ENCODE data around the gene MLH3. TPM values are rescaled to one million over a fixed set of nuclear protein-coding genes. Genes with fewer than 3 reads are reported as not detected.
A peak's percentile ranks its signal among the peaks of the same experiment; 100 is the strongest.

Gene MLH3
- total RNA-seq, 8 experiments from 2014 or later = 12.2 to 37.4 (median 21.3) TPM

DNA sequence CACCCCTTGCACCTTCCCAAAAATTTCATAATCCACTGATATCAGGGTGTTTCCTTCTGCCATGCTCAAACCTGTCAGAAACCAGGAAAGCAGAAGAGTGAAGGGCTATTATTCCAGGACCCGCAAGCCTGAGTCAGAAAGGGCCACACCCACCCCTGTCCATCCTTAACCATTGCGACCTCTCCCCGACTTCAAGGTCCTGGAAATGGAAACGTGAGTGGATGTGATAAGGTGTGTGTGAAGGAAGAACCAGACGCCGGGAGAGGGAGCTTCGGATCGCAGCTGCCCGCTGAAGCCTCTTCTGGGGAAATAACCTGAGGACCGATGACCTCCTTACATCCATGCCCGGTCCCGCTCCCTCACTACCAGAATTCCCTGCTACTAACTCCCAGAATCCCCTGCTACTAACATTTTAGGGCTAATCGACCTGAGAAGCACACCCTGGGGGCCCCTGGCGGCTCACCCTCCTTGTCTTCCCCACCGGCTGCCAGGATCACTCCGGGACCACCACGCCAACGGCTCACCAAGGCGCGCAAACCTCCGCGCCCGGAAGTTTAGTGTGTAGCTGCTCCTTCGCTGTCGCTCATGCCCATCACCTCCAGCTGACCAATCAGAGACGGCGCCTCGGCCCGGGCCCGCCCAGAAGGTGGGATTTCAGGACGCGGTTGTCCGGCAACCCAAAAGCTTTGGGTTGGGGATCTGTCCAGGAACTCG, 12.4 kb upstream of the MLH3 start, which contains the start of gene ACYP1:
TSS of gene ACYP1 (minus strand) at position 534 of the 714 bp plus-strand sequence. CDS start at position 63, 471 bp downstream.
- peak; percentile 89 to 99 (median 98) for ATAC-seq (replicated peaks in 6 of 8)
- peak within 1 kb of the TSS; percentile 12 to 54 for H3K27ac ChIP-seq
- in situ Hi-C loops (cut with MboI; ENCODE audit: low pct_unique_long_range_greater_than_20kb in 2 of 9, low sequenced_read_pairs in 9 of 9, unreplicated experiment in 9 of 9) = no loop called here

DNA sequence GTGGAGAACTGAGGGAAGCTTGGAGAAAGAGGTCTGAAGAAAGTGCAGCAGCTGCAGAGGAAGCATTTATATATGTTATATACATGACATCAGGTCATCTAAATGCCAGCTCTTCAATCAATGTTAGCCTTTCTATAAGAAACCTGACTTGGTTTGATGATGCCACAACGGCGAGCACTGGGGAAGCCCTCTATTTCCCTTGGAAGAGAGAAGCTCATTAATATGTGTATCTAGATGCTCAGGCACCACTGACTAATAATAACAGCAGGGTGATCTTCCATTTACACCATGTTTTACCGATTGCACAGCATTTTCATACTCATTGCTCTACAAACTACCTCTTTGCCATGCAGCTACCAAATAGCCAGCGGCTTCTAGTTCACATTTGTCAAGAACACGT, 11.7 kb upstream of the MLH3 start:
- H3K4me1 ChIP-seq (replicated peaks in 1 of 2) = peaks cover 0 to 7% of the 10 kb centered on the region in 2 donors
- peak overlapping the region; percentile 59 to 87 (median 66) for H3K4me3 ChIP-seq
- WGBS, 10 experiments = 0 to 17% (median 14%) methylated on average over 1 to 5 of the region's 5 CpGs; no CpG with 5 or more reads in 1 of the 10 experiments
- H3K27ac ChIP-seq = no peak overlapping the region
- no peak for ATAC-seq (replicated peaks in 6 of 8)
- in situ Hi-C loops (cut with MboI; ENCODE audit: low pct_unique_long_range_greater_than_20kb in 2 of 9, low sequenced_read_pairs in 9 of 9, unreplicated experiment in 9 of 9) = no loop called here

More for the DNA sequence above, 12.4 kb upstream of the MLH3 start, which contains the start of gene ACYP1:
- WGBS, 10 experiments = 0 to 2% (median 0%) methylated on average over 1 to 14 of the region's 34 CpGs; no CpG with 5 or more reads in 3 of the 10 experiments
- Histone ChIP-seq H3K4me3 (peak within 1 kb of the TSS; percentile 59 to 87 (median 66)), H3K4me1 (replicated peaks in 1 of 2) (peaks cover 0 to 13% of the 10 kb centered on the region in 2 donors)

DNA sequence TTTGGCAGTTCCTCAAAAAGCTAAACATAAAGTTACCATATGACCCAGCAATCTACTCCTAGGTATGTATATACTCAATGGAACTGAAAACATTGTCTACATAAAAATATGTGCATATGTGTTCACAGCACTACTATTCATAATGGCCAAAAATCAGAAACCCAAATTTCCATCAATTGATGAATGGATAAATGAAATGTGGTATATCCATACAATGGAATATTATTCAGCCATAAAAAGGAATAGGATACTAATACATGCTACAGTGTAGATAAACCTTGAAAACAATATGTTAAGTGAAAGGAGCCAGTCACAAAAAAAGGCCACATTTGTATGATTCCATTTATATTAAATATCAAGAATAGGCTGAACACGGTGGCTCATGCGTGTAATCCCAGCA, 9.2 kb upstream of the MLH3 start:
- H3K27ac ChIP-seq = no peak overlapping the region
- 58 to 100% (median 81%) methylated on average over 1 to 2 of the region's 2 CpGs; no CpG with 5 or more reads in 4 of the 10 experiments for WGBS, 10 experiments
- no peak overlapping the region for H3K4me3 ChIP-seq
- in situ Hi-C loops (cut with MboI; ENCODE audit: low pct_unique_long_range_greater_than_20kb in 2 of 9, low sequenced_read_pairs in 9 of 9, unreplicated experiment in 9 of 9) = no loop called here
- H3K4me1 ChIP-seq (replicated peaks in 1 of 2) = peaks cover 0 to 6% of the 10 kb centered on the region in 2 donors
- no peak for ATAC-seq (replicated peaks in 6 of 8)

DNA sequence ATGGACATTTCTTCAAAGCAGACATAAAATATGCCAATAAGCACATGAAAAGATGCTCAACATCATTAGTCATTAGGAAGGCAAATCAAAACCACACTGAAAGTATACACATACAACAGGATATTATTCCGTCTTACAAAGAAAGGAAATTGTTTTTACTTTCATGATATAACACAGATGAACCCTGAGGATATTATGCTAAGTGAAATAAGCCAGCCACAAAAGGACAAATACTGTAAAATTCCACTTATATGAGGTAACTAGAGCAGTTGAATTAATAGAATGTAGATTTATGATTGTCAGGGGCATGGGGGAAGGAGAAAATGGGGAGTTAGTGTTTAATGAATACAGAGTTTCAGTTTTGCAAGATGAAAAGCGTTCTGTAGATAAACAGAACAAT, 8.4 kb upstream of the MLH3 start:
- in situ Hi-C loops (cut with MboI; ENCODE audit: low pct_unique_long_range_greater_than_20kb in 2 of 9, low sequenced_read_pairs in 9 of 9, unreplicated experiment in 9 of 9) = no loop called here
- peak in 2 of 8 experiments; percentile 8 to 10 for ATAC-seq (replicated peaks in 6 of 8)
- H3K4me3 ChIP-seq = no peak overlapping the region
- no peak overlapping the region for H3K27ac ChIP-seq
- H3K4me1 ChIP-seq (replicated peaks in 1 of 2) = peaks cover 0 to 6% of the 10 kb centered on the region in 2 donors
- 0 to 100% (median 92%) methylated on average over 1 to 2 of the region's 2 CpGs; no CpG with 5 or more reads in 1 of the 10 experiments for WGBS, 10 experiments

DNA sequence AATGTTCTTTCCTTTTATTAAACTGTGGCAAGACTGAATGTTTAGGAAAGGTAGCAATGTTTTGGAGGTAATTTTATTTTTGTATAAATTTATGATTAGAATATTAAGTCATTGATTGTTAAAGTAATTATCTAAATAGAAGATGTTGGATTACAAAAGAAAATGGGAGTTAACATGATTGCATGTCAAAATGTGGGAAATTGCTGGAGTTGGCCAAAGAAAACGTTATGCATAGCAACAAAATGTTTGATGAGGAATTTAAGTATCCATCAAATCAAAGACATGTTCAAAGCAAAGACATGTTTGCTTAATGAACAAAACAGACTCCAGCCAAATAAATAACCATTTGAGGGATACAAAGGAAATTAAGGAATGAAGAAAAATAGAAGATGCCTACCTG, 3.2 kb upstream of the MLH3 start:
- WGBS, 10 experiments = 8 to 100% (median 57%) methylated on average over 1 of the region's 1 CpG; no CpG with 5 or more reads in 1 of the 10 experiments
- H3K4me1 ChIP-seq (replicated peaks in 1 of 2) = peaks cover 0 to 6% of the 10 kb centered on the region in 2 donors
- in situ Hi-C loops (cut with MboI; ENCODE audit: low pct_unique_long_range_greater_than_20kb in 2 of 9, low sequenced_read_pairs in 9 of 9, unreplicated experiment in 9 of 9) = no loop called here
- ATAC-seq (replicated peaks in 6 of 8) = no peak
- no peak overlapping the region for H3K4me3 ChIP-seq
- no peak overlapping the region for H3K27ac ChIP-seq

GRCh38 chr14:75053396-75054291, 2.4 kb upstream of the MLH3 start:
- H3K27ac ChIP-seq = no peak overlapping the region
- ATAC-seq (replicated peaks in 6 of 8) = peak in 2 of 8 experiments; percentile 38 to 41
- peaks cover 0 to 6% of the 10 kb centered on the region in 2 donors for H3K4me1 ChIP-seq (replicated peaks in 1 of 2)
- in situ Hi-C loops (cut with MboI; ENCODE audit: low pct_unique_long_range_greater_than_20kb in 2 of 9, low sequenced_read_pairs in 9 of 9, unreplicated experiment in 9 of 9) = no loop called here
- no peak overlapping the region for H3K4me3 ChIP-seq
- WGBS, 10 experiments = 0 to 100% (median 68%) methylated on average over 1 to 4 of the region's 5 CpGs; no CpG with 5 or more reads in 2 of the 10 experiments

DNA sequence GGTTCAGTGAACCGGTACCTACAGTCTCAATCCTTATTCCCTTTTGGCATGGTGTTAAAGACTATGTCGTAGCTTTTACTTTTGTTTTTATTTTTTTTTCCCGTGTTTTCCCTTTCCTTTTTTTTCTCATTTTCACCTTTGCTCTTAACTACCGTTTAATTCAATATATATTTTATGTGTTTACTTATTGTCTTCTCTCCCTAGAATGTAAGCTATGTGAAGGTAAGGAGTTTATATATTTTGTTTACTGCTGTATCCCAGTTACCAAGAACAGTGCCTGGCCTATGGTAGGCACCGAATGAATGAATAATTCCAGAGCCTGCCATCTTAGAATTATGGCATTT, 261 bp upstream of the MLH3 start:
- no peak for ATAC-seq (replicated peaks in 6 of 8)
- H3K27ac ChIP-seq = no peak overlapping the region
- in situ Hi-C loops (cut with MboI; ENCODE audit: low pct_unique_long_range_greater_than_20kb in 2 of 9, low sequenced_read_pairs in 9 of 9, unreplicated experiment in 9 of 9) = no loop called here
- peaks cover 0 to 6% of the 10 kb centered on the region in 2 donors for H3K4me1 ChIP-seq (replicated peaks in 1 of 2)
- WGBS, 10 experiments = 20 to 90% (median 45%) methylated on average over 2 to 5 of the region's 5 CpGs
- H3K4me3 ChIP-seq = peak overlapping the region; percentile 36 to 54 (median 42)

GRCh38 chr14:75049731-75050201, 1.5 kb downstream of the MLH3 start:
- ATAC-seq (replicated peaks in 6 of 8) = no peak
- 22 to 100% (median 66%) methylated on average over 1 to 3 of the region's 3 CpGs; no CpG with 5 or more reads in 2 of the 10 experiments for WGBS, 10 experiments
- Histone ChIP-seq H3K4me1 (replicated peaks in 1 of 2) (peaks cover 0 to 6% of the 10 kb centered on the region in 2 donors), H3K27ac (no peak overlapping the region), H3K4me3 (no peak overlapping the region)
- in situ Hi-C loops (cut with MboI; ENCODE audit: low pct_unique_long_range_greater_than_20kb in 2 of 9, low sequenced_read_pairs in 9 of 9, unreplicated experiment in 9 of 9) = no loop called here

DNA sequence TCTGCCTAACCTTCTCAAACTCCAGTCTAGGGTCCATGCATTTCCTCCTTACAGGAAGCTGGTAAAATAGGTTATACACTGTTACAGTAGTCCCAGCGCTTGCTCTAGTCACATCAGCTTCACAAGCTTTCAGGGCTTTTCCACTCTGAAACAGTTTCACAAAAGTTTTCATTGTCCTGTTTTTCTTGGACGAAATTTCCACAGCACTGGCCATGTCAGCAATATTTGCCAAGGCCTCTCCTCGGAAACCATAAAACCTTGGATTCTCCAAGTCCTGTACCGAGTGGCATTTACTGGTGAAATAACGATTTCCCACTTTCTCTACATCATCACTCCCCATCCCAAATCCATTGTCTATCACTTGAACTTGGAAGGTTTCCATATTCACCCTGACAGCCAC, 2.1 kb downstream of the MLH3 start:
- 20 to 100% (median 81%) methylated on average over 1 to 5 of the region's 5 CpGs; no CpG with 5 or more reads in 2 of the 10 experiments for WGBS, 10 experiments
- in situ Hi-C loops (cut with MboI; ENCODE audit: low pct_unique_long_range_greater_than_20kb in 2 of 9, low sequenced_read_pairs in 9 of 9, unreplicated experiment in 9 of 9) = no loop called here
- Histone ChIP-seq H3K4me1 (replicated peaks in 1 of 2) (peaks cover 0 to 6% of the 10 kb centered on the region in 2 donors), H3K4me3 (no peak overlapping the region), H3K27ac (no peak overlapping the region)
- ATAC-seq (replicated peaks in 6 of 8) = no peak

- ATAC-seq (replicated peaks in 6 of 8) = no peak
- Histone ChIP-seq H3K4me3 (no peak overlapping the region), H3K4me1 (replicated peaks in 1 of 2) (peaks cover 0 to 6% of the 10 kb centered on the region in 2 donors), H3K27ac (no peak overlapping the region)
- WGBS, 10 experiments = 8 to 94% (median 70%) methylated on average over 1 to 2 of the region's 2 CpGs; no CpG with 5 or more reads in 2 of the 10 experiments
- in situ Hi-C loops (cut with MboI; ENCODE audit: low pct_unique_long_range_greater_than_20kb in 2 of 9, low sequenced_read_pairs in 9 of 9, unreplicated experiment in 9 of 9) = no loop called here
These were observed 3.2 kb downstream of the MLH3 start for GRCh38 chr14:75048101-75048500.

DNA sequence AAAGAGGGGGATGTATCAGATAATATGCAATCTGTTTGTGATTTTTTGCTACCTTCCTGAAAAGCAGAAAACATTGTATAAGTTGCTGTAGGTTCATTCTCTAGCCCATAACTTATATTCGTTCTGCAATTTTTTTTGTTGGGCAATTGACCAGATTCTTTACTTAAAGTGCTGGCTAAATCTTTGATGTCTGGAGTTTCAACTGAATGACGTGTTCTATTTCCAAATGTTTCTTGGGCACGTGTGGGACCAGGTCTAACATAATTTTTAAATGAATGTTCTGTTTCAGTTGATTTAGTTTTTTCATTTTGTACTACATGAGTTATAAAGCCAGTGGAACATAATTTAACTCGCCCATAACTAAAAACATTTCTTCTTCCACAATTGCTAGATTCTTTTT, 3.8 kb downstream of the MLH3 start:
- in situ Hi-C loops (cut with MboI; ENCODE audit: low pct_unique_long_range_greater_than_20kb in 2 of 9, low sequenced_read_pairs in 9 of 9, unreplicated experiment in 9 of 9) = no loop called here
- WGBS, 10 experiments = 39 to 100% (median 89%) methylated on average over 2 to 4 of the region's 4 CpGs
- no peak overlapping the region for H3K27ac ChIP-seq
- ATAC-seq (replicated peaks in 6 of 8) = no peak
- H3K4me1 ChIP-seq (replicated peaks in 1 of 2) = peaks cover 0 to 6% of the 10 kb centered on the region in 2 donors
- no peak overlapping the region for H3K4me3 ChIP-seq

DNA sequence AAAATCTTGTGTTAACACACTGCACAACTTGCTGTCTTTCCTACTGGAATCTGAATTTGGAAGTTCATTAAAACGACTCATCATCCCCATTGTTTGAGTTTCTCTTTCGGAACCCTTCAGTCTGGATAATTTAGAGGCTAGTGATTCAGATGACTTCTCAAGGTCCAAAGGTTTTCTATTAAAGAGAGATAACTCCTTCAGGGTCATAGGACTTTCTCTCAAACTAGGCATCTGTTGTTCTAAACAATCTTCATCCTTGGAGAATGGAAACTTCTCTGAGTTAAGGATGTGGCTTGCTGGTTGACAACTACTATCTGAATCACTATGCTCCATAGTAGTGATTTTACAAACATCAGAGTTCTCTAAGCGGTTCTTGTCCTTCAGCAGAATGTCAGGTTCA, 4.4 kb downstream of the MLH3 start:
- Histone ChIP-seq H3K4me3 (no peak overlapping the region), H3K4me1 (replicated peaks in 1 of 2) (peaks cover 0 to 6% of the 10 kb centered on the region in 2 donors), H3K27ac (no peak overlapping the region)
- WGBS, 10 experiments = 58 to 100% (median 81%) methylated on average over 1 to 3 of the region's 3 CpGs; no CpG with 5 or more reads in 2 of the 10 experiments
- ATAC-seq (replicated peaks in 6 of 8) = no peak
- in situ Hi-C loops (cut with MboI; ENCODE audit: low pct_unique_long_range_greater_than_20kb in 2 of 9, low sequenced_read_pairs in 9 of 9, unreplicated experiment in 9 of 9) = no loop called here

DNA sequence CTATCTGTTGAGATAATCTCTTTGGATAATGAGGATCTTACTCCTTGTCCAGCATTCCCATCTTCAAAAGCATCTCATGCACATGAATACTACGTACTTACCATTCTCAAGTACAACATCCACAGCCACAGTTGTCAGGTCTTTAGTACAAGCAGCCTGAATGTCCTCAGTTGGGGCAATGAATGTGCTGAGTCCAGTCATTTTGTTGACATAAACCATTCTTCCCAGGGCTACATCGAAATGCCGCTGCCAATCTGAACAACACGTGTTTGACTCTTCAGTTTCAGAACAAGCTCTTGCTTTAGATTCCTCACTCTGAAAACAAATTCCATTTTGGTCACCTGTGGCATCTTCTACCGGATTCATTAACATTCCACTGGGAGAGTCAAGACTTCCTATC, 5.0 kb downstream of the MLH3 start:
- Histone ChIP-seq H3K4me3 (no peak overlapping the region), H3K27ac (no peak overlapping the region), H3K4me1 (replicated peaks in 1 of 2) (peaks cover 0 to 6% of the 10 kb centered on the region in 2 donors)
- ATAC-seq (replicated peaks in 6 of 8) = no peak
- WGBS, 10 experiments = 86 to 100% (median 93%) methylated on average over 1 to 5 of the region's 5 CpGs; no CpG with 5 or more reads in 4 of the 10 experiments
- in situ Hi-C loops (cut with MboI; ENCODE audit: low pct_unique_long_range_greater_than_20kb in 2 of 9, low sequenced_read_pairs in 9 of 9, unreplicated experiment in 9 of 9) = no loop called here

All from motor neuron (in vitro differentiated cells).